Measurements from ENCODE around the gene TNXB. TPM values are rescaled to one million over a fixed set of nuclear protein-coding genes. Genes with fewer than 3 reads are reported as not detected.

The TNXB gene
- total RNA-seq, 4 donors from 2014 or later: 90.6 to 217 (median 181) TPM

DNA sequence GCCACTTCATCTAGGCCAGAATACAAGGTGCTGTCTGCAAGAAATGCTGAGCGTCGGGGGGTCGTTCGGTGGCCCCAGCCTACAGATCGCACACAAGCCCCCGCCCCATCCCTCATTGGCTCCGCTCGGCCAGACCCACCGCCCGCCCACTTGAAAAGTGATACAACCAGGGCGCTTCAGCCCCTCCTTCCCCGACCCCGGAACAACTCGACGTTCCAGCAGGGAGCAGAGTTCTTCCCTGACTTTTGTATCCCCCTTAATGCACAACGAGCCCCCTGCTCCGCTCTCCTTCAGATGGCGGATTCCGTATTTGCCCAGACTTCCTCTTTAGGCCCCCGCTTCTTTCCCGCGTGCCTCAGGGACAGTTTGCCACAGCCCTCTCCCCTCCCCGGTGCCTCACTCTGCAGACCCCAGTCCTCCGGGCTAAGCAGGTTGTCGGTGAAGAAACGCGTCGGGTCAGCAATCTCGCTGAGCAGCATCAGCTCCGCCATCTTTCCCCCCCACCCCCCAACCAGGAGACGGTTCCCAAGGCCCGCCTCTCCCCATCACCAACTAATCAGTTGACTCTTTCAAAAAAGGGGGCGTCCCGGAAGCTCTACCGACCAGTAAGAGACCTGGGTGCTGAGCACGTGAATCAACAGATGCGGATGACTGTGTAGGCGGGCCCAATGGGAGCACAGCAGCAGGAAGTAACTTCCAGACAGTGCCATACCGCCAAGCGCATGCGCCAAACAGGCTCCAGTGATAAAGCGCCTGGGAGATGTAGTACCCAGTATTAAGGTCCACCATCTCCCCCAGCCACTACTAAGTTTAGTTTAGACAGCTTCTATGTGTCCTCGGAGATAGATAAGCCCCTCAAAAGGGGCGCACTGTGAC lies 18.8 kb upstream of the TNXB start, which contains the start of gene ATF6B:
TSS of gene ATF6B (minus strand) at position 530 of the 876 bp plus-strand sequence. CDS start at position 491, 39 bp downstream.
- Histone ChIP-seq H3K4me3 (peak within 1 kb of the TSS; percentile 93 to 97), H3K9me3 (no peaks in the 10 kb centered on the region), H3K36me3 (no peaks in the 10 kb centered on the region), H3K27ac (peak within 1 kb of the TSS; percentile 92 to 98), H3K4me1 (peaks cover 0 to 19% of the 10 kb centered on the region in 2 donors), H3K27me3 (no peaks in the 10 kb centered on the region)
- DNase-seq: peak; percentile 96 to 100
- intact Hi-C loops (cut with DNase I; ENCODE audit: low total_unique reads): loop anchor here (10.0 kb wide), 1 partner anchor 47 kb away; the partner anchor contains the start of genes AGPAT1 and RNF5
- TF ChIP-seq CTCF (IDR thresholded peaks at IDR 0.05) (no peak), POLR2A (IDR thresholded peaks at IDR 0.05) (peak; percentile 51 to 54)

DNA sequence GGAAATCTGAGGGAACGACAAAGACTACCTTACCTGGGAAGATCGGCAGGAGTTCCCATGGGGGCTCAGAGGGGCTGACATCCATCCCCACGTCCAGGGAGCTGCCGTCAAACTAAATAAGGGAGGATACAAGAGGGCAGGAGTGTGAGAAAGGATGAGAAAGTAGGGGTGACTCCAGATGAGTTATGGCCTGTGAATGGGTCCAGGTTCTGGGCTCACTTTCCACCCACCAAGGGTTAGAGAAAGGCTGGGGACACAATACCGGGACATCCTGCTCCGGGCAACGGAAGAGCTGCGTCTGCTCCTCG lies 18.2 kb upstream of the TNXB start:
- H3K4me3 ChIP-seq: peak overlapping the region; percentile 93 to 97
- no peaks in the 10 kb centered on the region for H3K36me3 ChIP-seq
- TF ChIP-seq CTCF (IDR thresholded peaks at IDR 0.05) (no peak), POLR2A (IDR thresholded peaks at IDR 0.05) (no peak)
- intact Hi-C loops (cut with DNase I; ENCODE audit: low total_unique reads): loop anchor here (10.0 kb wide), 1 partner anchor 47 kb away; the partner anchor contains the start of genes AGPAT1 and RNF5
- H3K4me1 ChIP-seq: peaks cover 0 to 19% of the 10 kb centered on the region in 2 donors
- no peak for DNase-seq
- no peaks in the 10 kb centered on the region for H3K27me3 ChIP-seq
- H3K9me3 ChIP-seq: no peaks in the 10 kb centered on the region
- H3K27ac ChIP-seq: peak overlapping the region; percentile 84 to 89

- intact Hi-C loops (cut with DNase I; ENCODE audit: low total_unique reads): loop anchor here (10.0 kb wide), 1 partner anchor 48 kb away; the partner anchor contains the start of genes AGPAT1 and RNF5
- TF ChIP-seq CTCF (IDR thresholded peaks at IDR 0.05) (no peak), POLR2A (IDR thresholded peaks at IDR 0.05) (no peak)
- no peaks in the 10 kb centered on the region for H3K27me3 ChIP-seq
- peak overlapping the region; percentile 84 to 89 for H3K27ac ChIP-seq
- no peaks in the 10 kb centered on the region for H3K36me3 ChIP-seq
- H3K4me3 ChIP-seq: peak overlapping the region in 1 of 2 donors; percentile 97
- peaks cover 0 to 19% of the 10 kb centered on the region in 2 donors for H3K4me1 ChIP-seq
- no peak for DNase-seq
- H3K9me3 ChIP-seq: no peaks in the 10 kb centered on the region
These were observed 17.7 kb upstream of the TNXB start for GRCh38 chr6:32126880-32127279.

DNA sequence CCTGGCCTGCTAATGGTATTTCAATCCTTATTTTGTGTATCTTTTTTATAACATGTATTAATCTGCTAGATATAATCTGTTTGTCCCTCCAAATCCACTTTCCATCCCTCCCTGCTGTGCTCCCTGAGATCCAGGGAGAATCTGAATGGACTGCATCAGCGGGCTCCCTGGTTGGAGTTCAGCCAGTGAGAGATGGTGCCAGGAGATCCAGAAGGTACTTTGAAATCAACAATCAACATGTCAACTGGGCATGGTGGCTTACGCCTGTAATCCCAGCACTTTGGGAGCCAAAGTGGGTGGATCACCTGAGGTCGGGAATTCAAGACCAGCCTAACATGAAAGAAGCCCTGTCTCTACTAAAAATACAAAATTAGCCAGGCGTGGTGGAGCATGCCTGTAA lies 14.5 kb upstream of the TNXB start:
- Histone ChIP-seq H3K4me1 (peaks cover 0 to 17% of the 10 kb centered on the region in 2 donors), H3K27ac (no peak overlapping the region), H3K27me3 (no peaks in the 10 kb centered on the region), H3K9me3 (no peaks in the 10 kb centered on the region), H3K4me3 (no peak overlapping the region), H3K36me3 (no peaks in the 10 kb centered on the region)
- intact Hi-C loops (cut with DNase I; ENCODE audit: low total_unique reads): loop anchor here (10.0 kb wide), 1 partner anchor 51 kb away; the partner anchor contains the start of genes AGPAT1 and RNF5
- TF ChIP-seq CTCF (IDR thresholded peaks at IDR 0.05): no peak
- no peak for TF ChIP-seq POLR2A (IDR thresholded peaks at IDR 0.05)
- DNase-seq: no peak

GRCh38 chr6:32120573-32121059 lies 11.5 kb upstream of the TNXB start:
- TF ChIP-seq CTCF (IDR thresholded peaks at IDR 0.05) (no peak), POLR2A (IDR thresholded peaks at IDR 0.05) (no peak)
- Histone ChIP-seq H3K9me3 (no peaks in the 10 kb centered on the region), H3K4me1 (peaks cover 0 to 6% of the 10 kb centered on the region in 2 donors), H3K36me3 (no peaks in the 10 kb centered on the region), H3K27ac (no peak overlapping the region), H3K27me3 (no peaks in the 10 kb centered on the region), H3K4me3 (no peak overlapping the region)
- intact Hi-C loops (cut with DNase I; ENCODE audit: low total_unique reads): loop anchor here (10.0 kb wide), 1 partner anchor 54 kb away; the partner anchor contains the start of genes AGPAT1 and RNF5
- no peak for DNase-seq
